ENCODE measurements around the gene DENND1B.

Gene DENND1B

GRCh38 chr1:197464044-197464443 is 311.2 kb downstream of the DENND1B start:
- FAIRE-seq, result no peak

- FAIRE-seq, result no peak
Measured at GRCh38 chr1:197463142-197463541, 312.1 kb downstream of the DENND1B start.

- no peak for FAIRE-seq
Measured at GRCh38 chr1:197462539-197462938, 312.7 kb downstream of the DENND1B start.

Data from colon (tissue), 2 donors.